SK-N-MC (cell line): ENCODE results near the gene R3HCC1L.

Experiments
- EZH2 ChIP-seq: fragments of 200-600 bp; sonication (generic); IDR thresholded peaks from one replicate; pipeline ENCODE4 v1.6.1; 2017; ENCODE audit warnings: antibody characterized with exemption
- POLR2AphosphoS5 ChIP-seq: IDR thresholded peaks from 2 replicates; pipeline ENCODE4 v1.6.1; 2012; ENCODE audit warnings: mild to moderate bottlenecking, low read depth, low read length, borderline replicate concordance

GRCh38 chr10:98263088-98263487 lies 128.6 kb downstream of the R3HCC1L start:
- no peak for TF ChIP-seq POLR2AphosphoS5
- no peak for TF ChIP-seq EZH2
